Activated naive CD8-positive, alpha-beta T cell treated with anti-CD3 and anti-CD28 coated beads for 36 hours (primary cell): ENCODE results near the gene RNF43. TPM values are rescaled to one million over a fixed set of nuclear protein-coding genes. Genes with fewer than 3 reads are reported as not detected.
A peak's percentile ranks its signal among the peaks of the same experiment; 100 is the strongest.

Experiments used
- DNase-seq: peaks from one replicate; pipeline ENCODE4 v3.0.0; 2021
- H3K27ac Mint-ChIP-seq: one replicate; pipeline ENCODE4 v1.8.0; 2022; ENCODE audit warnings: mild to moderate bottlenecking, moderate library complexity, mixed read lengths
- H3K27me3 Mint-ChIP-seq: one replicate; pipeline ENCODE4 v1.8.0; 2022; ENCODE audit warnings: mild to moderate bottlenecking, mixed read lengths
- H3K36me3 Mint-ChIP-seq: one replicate; pipeline ENCODE4 v1.8.0; 2021; ENCODE audit warnings: mild to moderate bottlenecking, mixed read lengths
- H3K4me1 Mint-ChIP-seq: one replicate; pipeline ENCODE4 v1.8.0; 2021; ENCODE audit warnings: mixed read lengths
- H3K4me3 Mint-ChIP-seq: one replicate; pipeline ENCODE4 v1.8.0; 2022; ENCODE audit warnings: mild to moderate bottlenecking, moderate library complexity, mixed read lengths
- H3K9me3 Mint-ChIP-seq: one replicate; pipeline ENCODE4 v1.8.0; 2022; ENCODE audit warnings: mixed read lengths
- total RNA-seq, 2 experiments: library from RNA; stranded (reverse); gene quantifications; one replicate each; pipeline ENCODE4 v1.2.3, GENCODE V29; 2021

RNF43 gene
- total RNA-seq, 2 experiments from 2014 or later: 0.41 to 0.48 TPM

- no peak for DNase-seq
- Mint-ChIP-seq H3K27me3 (no peaks in the 10 kb centered on the region), H3K9me3 (no peaks in the 10 kb centered on the region), H3K36me3 (no peaks in the 10 kb centered on the region), H3K4me1 (peaks cover 3% of the 10 kb centered on the region), H3K27ac (no peak overlapping the region), H3K4me3 (no peak overlapping the region)
Observed at GRCh38 chr17:58396173-58396572, 21.2 kb downstream of the RNF43 start.

GRCh38 chr17:58394534-58395223 lies 22.7 kb downstream of the RNF43 start:
- Mint-ChIP-seq H3K27ac (no peak overlapping the region), H3K27me3 (no peaks in the 10 kb centered on the region), H3K4me3 (no peak overlapping the region), H3K9me3 (no peaks in the 10 kb centered on the region), H3K4me1 (peaks cover 2% of the 10 kb centered on the region), H3K36me3 (no peaks in the 10 kb centered on the region)
- DNase-seq: no peak

- Mint-ChIP-seq H3K27ac (no peak overlapping the region), H3K4me3 (no peak overlapping the region), H3K9me3 (no peaks in the 10 kb centered on the region), H3K27me3 (no peaks in the 10 kb centered on the region), H3K36me3 (no peaks in the 10 kb centered on the region), H3K4me1 (peaks cover 5% of the 10 kb centered on the region)
- no peak for DNase-seq
Observed at GRCh38 chr17:58391302-58391984, 25.9 kb downstream of the RNF43 start.

GRCh38 chr17:58390884-58391283 lies 26.4 kb downstream of the RNF43 start:
- DNase-seq: no peak
- no peaks in the 10 kb centered on the region for H3K27me3 Mint-ChIP-seq
- H3K27ac Mint-ChIP-seq: no peak overlapping the region
- H3K9me3 Mint-ChIP-seq: no peaks in the 10 kb centered on the region
- H3K4me3 Mint-ChIP-seq: no peak overlapping the region
- peaks cover 5% of the 10 kb centered on the region for H3K4me1 Mint-ChIP-seq
- H3K36me3 Mint-ChIP-seq: no peaks in the 10 kb centered on the region

GRCh38 chr17:58388302-58389190 lies 28.8 kb downstream of the RNF43 start:
- Mint-ChIP-seq H3K4me3 (no peak overlapping the region), H3K4me1 (peaks cover 3% of the 10 kb centered on the region), H3K9me3 (no peaks in the 10 kb centered on the region), H3K27ac (no peak overlapping the region), H3K36me3 (no peaks in the 10 kb centered on the region), H3K27me3 (no peaks in the 10 kb centered on the region)
- DNase-seq: no peak

GRCh38 chr17:58387834-58388233 lies 29.5 kb downstream of the RNF43 start:
- Mint-ChIP-seq H3K4me1 (peaks cover 6% of the 10 kb centered on the region), H3K9me3 (no peaks in the 10 kb centered on the region), H3K4me3 (no peak overlapping the region), H3K27ac (no peak overlapping the region), H3K36me3 (no peaks in the 10 kb centered on the region), H3K27me3 (no peaks in the 10 kb centered on the region)
- DNase-seq: no peak

GRCh38 chr17:58386708-58387107 lies 30.6 kb downstream of the RNF43 start:
- Mint-ChIP-seq H3K27ac (no peak overlapping the region), H3K36me3 (peaks cover 4% of the 10 kb centered on the region), H3K4me3 (no peak overlapping the region), H3K27me3 (no peaks in the 10 kb centered on the region), H3K9me3 (no peaks in the 10 kb centered on the region), H3K4me1 (peaks cover 18% of the 10 kb centered on the region)
- no peak for DNase-seq

GRCh38 chr17:58385359-58385899 lies 31.9 kb downstream of the RNF43 start:
- Mint-ChIP-seq H3K36me3 (peaks cover 4% of the 10 kb centered on the region), H3K27me3 (no peaks in the 10 kb centered on the region), H3K27ac (no peak overlapping the region), H3K4me1 (peaks cover 18% of the 10 kb centered on the region), H3K9me3 (no peaks in the 10 kb centered on the region), H3K4me3 (no peak overlapping the region)
- no peak for DNase-seq

- Mint-ChIP-seq H3K27ac (no peak overlapping the region), H3K36me3 (peaks cover 4% of the 10 kb centered on the region), H3K4me3 (no peak overlapping the region), H3K27me3 (no peaks in the 10 kb centered on the region), H3K9me3 (no peaks in the 10 kb centered on the region), H3K4me1 (peaks cover 18% of the 10 kb centered on the region)
- no peak for DNase-seq
Observed at GRCh38 chr17:58384897-58385296, 32.4 kb downstream of the RNF43 start.

- Mint-ChIP-seq H3K4me3 (no peak overlapping the region), H3K27me3 (no peaks in the 10 kb centered on the region), H3K36me3 (peaks cover 4% of the 10 kb centered on the region), H3K4me1 (peaks cover 27% of the 10 kb centered on the region), H3K27ac (no peak overlapping the region), H3K9me3 (no peaks in the 10 kb centered on the region)
- DNase-seq: no peak
Observed at GRCh38 chr17:58383892-58384462, 33.4 kb downstream of the RNF43 start.

- Mint-ChIP-seq H3K27ac (peak overlapping the region; percentile 73), H3K4me1 (peaks cover 32% of the 10 kb centered on the region), H3K4me3 (no peak overlapping the region), H3K36me3 (peaks cover 4% of the 10 kb centered on the region), H3K9me3 (no peaks in the 10 kb centered on the region), H3K27me3 (no peaks in the 10 kb centered on the region)
- no peak for DNase-seq
Observed at GRCh38 chr17:58382872-58383242, 34.5 kb downstream of the RNF43 start.

GRCh38 chr17:58382108-58382871 lies 35.0 kb downstream of the RNF43 start:
- Mint-ChIP-seq H3K9me3 (no peaks in the 10 kb centered on the region), H3K27me3 (no peaks in the 10 kb centered on the region), H3K36me3 (peaks cover 4% of the 10 kb centered on the region), H3K4me3 (peak overlapping the region; percentile 2), H3K4me1 (peaks cover 30% of the 10 kb centered on the region), H3K27ac (peak overlapping the region; percentile 73)
- no peak for DNase-seq

GRCh38 chr17:58381124-58382035 lies 36.0 kb downstream of the RNF43 start:
- Mint-ChIP-seq H3K27ac (peak overlapping the region; percentile 73), H3K4me1 (peaks cover 30% of the 10 kb centered on the region), H3K36me3 (peaks cover 4% of the 10 kb centered on the region), H3K9me3 (no peaks in the 10 kb centered on the region), H3K27me3 (no peaks in the 10 kb centered on the region), H3K4me3 (peak overlapping the region; percentile 2)
- DNase-seq: no peak
